ENCODE results near the gene FASTK. TPM values are rescaled to one million over a fixed set of nuclear protein-coding genes. Genes with fewer than 3 reads are reported as not detected.

Gene FASTK
- total and polyA plus RNA-seq, 2 of the 4 experiments (the other 2 are of a cell fraction) = 53.8 to 115 TPM

DNA sequence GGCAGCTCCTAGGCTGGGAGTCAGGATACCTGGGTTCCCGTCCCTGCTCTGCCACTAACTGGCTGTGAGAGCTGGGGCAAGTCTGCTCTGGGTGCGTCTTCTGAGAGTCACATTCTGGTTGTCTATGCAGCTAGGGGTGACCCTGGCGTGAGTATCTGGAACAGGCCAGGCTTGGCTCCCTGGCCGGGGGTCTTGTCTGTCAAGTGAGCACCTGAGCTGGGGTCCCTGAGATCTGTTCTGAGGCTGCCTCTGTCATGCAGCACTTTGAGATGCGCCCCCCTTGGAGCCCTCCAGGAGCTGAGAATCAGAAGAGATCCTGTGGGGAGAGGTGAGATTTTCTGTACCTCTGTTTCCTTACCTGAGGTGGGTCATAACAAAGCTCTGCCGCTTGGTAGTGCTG, 13.1 kb upstream of the FASTK start:
- Histone ChIP-seq H3K4me3 (ENCODE audit: insufficient read depth, low read depth, low read length) (no peak overlapping the region), H2BK120ac (ENCODE audit: low read depth, low read length) (no peak overlapping the region), H4K91ac (ENCODE audit: insufficient read depth, low read depth, low read length) (no peak overlapping the region), H3K4ac (ENCODE audit: low read depth, low read length) (no peak overlapping the region), H3K36me3 (ENCODE audit: control insufficient read depth, insufficient read depth, low read length) (peaks cover 11% of the 10 kb centered on the region; the same call in 1 of the 2 replicates), H2AFZ (replicated peaks; ENCODE audit: low read length, poor library complexity) (no peak overlapping the region), H2AK5ac (ENCODE audit: low read depth, low read length) (no peak overlapping the region; the same call in 1 of the 2 replicates), H3K4me2 (ENCODE audit: low read depth, low read length) (no peak overlapping the region), H3K27me3 (ENCODE audit: control insufficient read depth, insufficient read depth, low read length) (no peaks in the 10 kb centered on the region), H3K14ac (replicated peaks; ENCODE audit: low read depth, low read length) (no peak overlapping the region), H2AK9ac (replicated peaks; ENCODE audit: low read depth, low read length, poor library complexity) (no peak overlapping the region), H2BK20ac (ENCODE audit: low read depth, low read length) (no peak overlapping the region), H3K79me1 (ENCODE audit: low read depth in 1 of 2, low read length in 2 of 2) (peaks cover 7 to 87% of the 10 kb centered on the region in 2 experiments; a peak in 2 of 4 replicates), H3K27ac (ENCODE audit: insufficient read depth, low read length) (no peak overlapping the region), H3K18ac (ENCODE audit: low read depth, low read length) (no peak overlapping the region), H3K9ac (ENCODE audit: low read depth, low read length) (no peak overlapping the region), H3K23ac (ENCODE audit: low read depth, low read length) (no peak overlapping the region), H3K4me1 (ENCODE audit: control insufficient read depth, insufficient read depth, low read length) (peaks cover 16% of the 10 kb centered on the region), H4K5ac (ENCODE audit: low read depth, low read length) (no peak overlapping the region), H3K56ac (ENCODE audit: extremely low read depth, insufficient read depth, low read length) (no peak overlapping the region), H2BK5ac (ENCODE audit: low read depth, low read length, poor library complexity, severe bottlenecking) (no peak overlapping the region), H4K8ac (ENCODE audit: low read depth in 2 of 2, low read length in 2 of 2) (no peak overlapping the region), H3K9me3 (ENCODE audit: control insufficient read depth, insufficient read depth, low read length) (no peaks in the 10 kb centered on the region), H2BK15ac (ENCODE audit: low read depth, low read length) (no peak overlapping the region), H4K20me1 (ENCODE audit: insufficient read depth, low read length) (peaks cover 95% of the 10 kb centered on the region), H3K9me1 (ENCODE audit: insufficient read depth, low read length) (peaks cover 15% of the 10 kb centered on the region)
- ChIA-PET CTCF (interaction anchor here (1.3 kb wide), 1 partner anchor 17 kb away, joined by 4 read pairs; no protein-coding TSS in a partner anchor), POLR2A (ENCODE audit: unreplicated experiment) (no interaction called here)
- DNase-seq (no peak), ATAC-seq (ENCODE audit: low read depth) (no peak)
- no TSS peak for BruUV-seq (replicated peaks)
- intact Hi-C loops (cut with micrococcal nuclease) (no loop called here), in situ Hi-C loops (cut with MboI; ENCODE audit: low sequenced_read_pairs) (no loop called here), dilution Hi-C loops (cut with HindIII; ENCODE audit: low sequenced_read_pairs, unreplicated experiment) (no loop called here)
- TF ChIP-seq MAFK (IDR thresholded peaks at IDR 0.05; ENCODE audit: low read depth, low read length) (no peak), POLR2A (IDR thresholded peaks at IDR 0.05; ENCODE audit: low read depth, low read length) (no peak), SMC3 (IDR thresholded peaks at IDR 0.05; ENCODE audit: low read depth, low read length) (no peak), ELK1 (IDR thresholded peaks at IDR 0.05; ENCODE audit: borderline replicate concordance, low read depth, low read length) (no peak), NFE2L2 (IDR thresholded peaks at IDR 0.05; ENCODE audit: low read depth, low read length) (no peak)
- TF ChIP-seq, protein P1, sequence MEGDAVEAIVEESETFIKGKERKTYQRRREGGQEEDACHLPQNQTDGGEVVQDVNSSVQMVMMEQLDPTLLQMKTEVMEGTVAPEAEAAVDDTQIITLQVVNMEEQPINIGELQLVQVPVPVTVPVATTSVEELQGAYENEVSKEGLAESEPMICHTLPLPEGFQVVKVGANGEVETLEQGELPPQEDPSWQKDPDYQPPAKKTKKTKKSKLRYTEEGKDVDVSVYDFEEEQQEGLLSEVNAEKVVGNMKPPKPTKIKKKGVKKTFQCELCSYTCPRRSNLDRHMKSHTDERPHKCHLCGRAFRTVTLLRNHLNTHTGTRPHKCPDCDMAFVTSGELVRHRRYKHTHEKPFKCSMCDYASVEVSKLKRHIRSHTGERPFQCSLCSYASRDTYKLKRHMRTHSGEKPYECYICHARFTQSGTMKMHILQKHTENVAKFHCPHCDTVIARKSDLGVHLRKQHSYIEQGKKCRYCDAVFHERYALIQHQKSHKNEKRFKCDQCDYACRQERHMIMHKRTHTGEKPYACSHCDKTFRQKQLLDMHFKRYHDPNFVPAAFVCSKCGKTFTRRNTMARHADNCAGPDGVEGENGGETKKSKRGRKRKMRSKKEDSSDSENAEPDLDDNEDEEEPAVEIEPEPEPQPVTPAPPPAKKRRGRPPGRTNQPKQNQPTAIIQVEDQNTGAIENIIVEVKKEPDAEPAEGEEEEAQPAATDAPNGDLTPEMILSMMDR (conservative IDR thresholded peaks at IDR 0.05; ENCODE audit: low read depth, low read length) = no peak
- WGBS, 2 experiments (ENCODE audit: extremely low coverage in 2 of 2, insufficient read length in 1 of 2) = 93% methylated on average over 5 of the region's 6 CpGs; no CpG with 5 or more reads in 1 of the 2 experiments
